ENCODE results near the gene SHISA7. TPM values are rescaled to one million over a fixed set of nuclear protein-coding genes. Genes with fewer than 3 reads are reported as not detected.
"Not testable (repeated sequence)": the region's sequence is repeated elsewhere in the genome, so short reads cannot be mapped to it uniquely, and the experiment has no call there.

SHISA7 gene
- total RNA-seq, 1 donor from 2014 or later, result not detected

- not testable (repeated sequence) for DNase-seq (ENCODE audit: low read depth)
Measured at GRCh38 chr19:55421281-55421680, 21.8 kb downstream of the SHISA7 start.

GRCh38 chr19:55419624-55420236, 23.4 kb downstream of the SHISA7 start:
- DNase-seq (ENCODE audit: low read depth), result no peak

GRCh38 chr19:55419103-55419502, 24.0 kb downstream of the SHISA7 start:
- DNase-seq (ENCODE audit: low read depth), result no peak

GRCh38 chr19:55418185-55418584, 24.9 kb downstream of the SHISA7 start:
- peak; percentile 77 for DNase-seq (ENCODE audit: low read depth)

GRCh38 chr19:55410168-55410567, 32.9 kb downstream of the SHISA7 start:
- DNase-seq (ENCODE audit: low read depth), result no peak

- DNase-seq (ENCODE audit: low read depth), result not testable (repeated sequence)
Measured at GRCh38 chr19:55409179-55409578, 33.9 kb downstream of the SHISA7 start.

GRCh38 chr19:55408533-55408872, 34.6 kb downstream of the SHISA7 start:
- DNase-seq (ENCODE audit: low read depth), result no peak

GRCh38 chr19:55407800-55408532, 35.1 kb downstream of the SHISA7 start:
- DNase-seq (ENCODE audit: low read depth), result peak; percentile 100

GRCh38 chr19:55407550-55407799, 35.6 kb downstream of the SHISA7 start, which contains the start of gene UBE2S:
Gene UBE2S, minus strand, starts transcription at chr19:55407788. Its CDS starts 199 bp downstream, at chr19:55407589.
- DNase-seq (ENCODE audit: low read depth), result not testable (repeated sequence)

- peak; percentile 30 for DNase-seq (ENCODE audit: low read depth)
Measured at GRCh38 chr19:55406826-55407549, 36.1 kb downstream of the SHISA7 start.

GRCh38 chr19:55406091-55406825, 36.8 kb downstream of the SHISA7 start:
- DNase-seq (ENCODE audit: low read depth), result no peak

- no peak for DNase-seq (ENCODE audit: low read depth)
Measured at GRCh38 chr19:55405638-55406037, 37.5 kb downstream of the SHISA7 start.

- no peak for DNase-seq (ENCODE audit: low read depth)
Measured at GRCh38 chr19:55402509-55402908, 40.6 kb downstream of the SHISA7 start.

GRCh38 chr19:55401390-55401789, 41.7 kb downstream of the SHISA7 start:
- DNase-seq (ENCODE audit: low read depth), result not testable (repeated sequence)

GRCh38 chr19:55400281-55401087, 42.6 kb downstream of the SHISA7 start:
- DNase-seq (ENCODE audit: low read depth), result no peak

- no peak for DNase-seq (ENCODE audit: low read depth)
Measured at GRCh38 chr19:55398200-55398925, 44.7 kb downstream of the SHISA7 start.

- DNase-seq (ENCODE audit: low read depth), result no peak
Measured at GRCh38 chr19:55392820-55393761, 50.0 kb downstream of the SHISA7 start.

- DNase-seq (ENCODE audit: low read depth), result no peak
Measured at GRCh38 chr19:55391702-55392615, 51.1 kb downstream of the SHISA7 start.

All from myocyte (in vitro differentiated cells).